ENCODE results near the gene SEC11A.

DNA sequence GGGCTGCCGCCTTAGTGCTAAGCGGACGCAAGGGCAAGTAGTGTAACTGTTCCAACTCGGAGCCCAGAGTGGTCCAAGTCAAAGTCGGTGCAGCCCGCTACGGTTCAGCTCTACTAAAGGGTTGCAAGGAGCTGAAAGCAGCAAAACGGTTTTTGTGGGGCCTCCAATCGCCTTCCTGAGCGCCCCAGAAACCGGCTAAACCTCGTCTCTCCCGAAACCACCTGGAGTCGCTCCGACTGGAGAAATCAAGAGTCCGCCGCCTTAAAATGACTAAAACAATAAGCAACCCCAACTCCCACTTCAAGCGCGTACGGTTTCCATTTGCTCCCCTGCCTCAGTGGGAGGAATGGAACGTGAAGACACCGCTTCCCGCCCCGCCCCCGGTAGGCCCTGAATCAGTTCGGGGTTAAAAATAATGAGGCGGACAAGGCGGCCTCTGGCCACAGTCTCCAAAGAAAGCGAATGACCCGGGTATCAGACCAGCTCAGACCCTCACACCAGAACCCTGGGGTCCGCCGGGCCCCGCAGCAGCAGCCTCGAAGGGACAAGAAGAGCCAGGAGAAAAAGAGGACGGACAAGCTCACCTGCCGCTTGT is 401 bp downstream of the SEC11A start:
- TF ChIP-seq TAF1 (IDR thresholded peaks at IDR 0.05; ENCODE audit: low read depth) (no peak), CEBPB (IDR thresholded peaks at IDR 0.05) (no peak), EGR1 (IDR thresholded peaks at IDR 0.05) (no peak), ZBTB7A (IDR thresholded peaks at IDR 0.05; ENCODE audit: low read depth) (no peak)
